HepG2 (cell line): ENCODE data around the gene SIRT5. TPM values are rescaled to one million over a fixed set of nuclear protein-coding genes. Genes with fewer than 3 reads are reported as not detected.
A peak's percentile ranks its signal among the peaks of the same experiment; 100 is the strongest.

Source experiments
- ADNP ChIP-seq: sonication (generic); formaldehyde crosslinking; IDR thresholded peaks from 2 replicates; pipeline ENCODE4 v1.4.0; 2020; ENCODE audit warnings: missing genetic modification reagents
- CBX2 ChIP-seq, 2 experiments: fragments of 200-600 bp in 1 of 2; sonication (generic); formaldehyde crosslinking in 1 of 2; IDR thresholded peaks; 2 replicates each; pipeline versions ENCODE4 v1.7.0 to v1.8.1; 2018 to 2022; ENCODE audit warnings: low read depth in 2 of 2, low read length in 1 of 2, mild to moderate bottlenecking in 1 of 2, missing genetic modification reagents in 1 of 2
- MLLT10 ChIP-seq: sonication (generic); formaldehyde crosslinking; IDR thresholded peaks from 2 replicates; pipeline ENCODE4 v1.4.0; 2020; ENCODE audit warnings: missing genetic modification reagents
- PHB2 ChIP-seq: fragments of 450-650 bp; IDR thresholded peaks from 2 replicates; pipeline ENCODE4 v1.6.1; 2018; ENCODE audit not compliant: partially characterized antibody
- SKI ChIP-seq: fragments of 450-650 bp; IDR thresholded peaks from one replicate; pipeline ENCODE4 v1.6.1; 2018; ENCODE audit warnings: mild to moderate bottlenecking; ENCODE audit not compliant: partially characterized antibody
- U2AF1 ChIP-seq: fragments of 200-400 bp; formaldehyde crosslinking; optimal IDR thresholded peaks from 2 replicates; pipeline ENCODE3; 2017; ENCODE audit warnings: mild to moderate bottlenecking, low read depth, low read length
- ZBTB42 ChIP-seq: sonication (generic); formaldehyde crosslinking; IDR thresholded peaks from 2 replicates; pipeline ENCODE4 v1.5.0; 2020; ENCODE audit warnings: mild to moderate bottlenecking, missing genetic modification reagents
- ZC3H4 ChIP-seq: sonication (generic); formaldehyde crosslinking; IDR thresholded peaks from 2 replicates; pipeline ENCODE4 v1.4.0; 2020; ENCODE audit warnings: missing genetic modification reagents, borderline replicate concordance
- ZNF260 ChIP-seq: sonication (generic); formaldehyde crosslinking; IDR thresholded peaks from 2 replicates; pipeline ENCODE4 v1.4.0; 2020; ENCODE audit warnings: missing genetic modification reagents, low read depth, mild to moderate bottlenecking, borderline replicate concordance
- ZNF460 ChIP-seq: sonication (generic); formaldehyde crosslinking; IDR thresholded peaks from 2 replicates; pipeline ENCODE4 v1.5.1; 2020; ENCODE audit warnings: missing genetic modification reagents, mild to moderate bottlenecking, borderline replicate concordance
- ZNF558 ChIP-seq: sonication (generic); formaldehyde crosslinking; IDR thresholded peaks from 2 replicates; pipeline ENCODE4 v1.9.0; 2022; ENCODE audit warnings: mild to moderate bottlenecking, missing genetic modification reagents, borderline replicate concordance
- ZNF562 ChIP-seq: sonication (generic); formaldehyde crosslinking; IDR thresholded peaks from 2 replicates; pipeline ENCODE4 v1.8.0; 2022; ENCODE audit warnings: missing genetic modification reagents, borderline replicate concordance
- ZNF567 ChIP-seq: sonication (generic); formaldehyde crosslinking; IDR thresholded peaks from 2 replicates; pipeline ENCODE4 v1.8.1; 2023; ENCODE audit warnings: mild to moderate bottlenecking, missing genetic modification reagents, borderline replicate concordance
- ZNF605 ChIP-seq: sonication (generic); formaldehyde crosslinking; IDR thresholded peaks from 2 replicates; pipeline ENCODE4 v1.8.0; 2022; ENCODE audit warnings: mild to moderate bottlenecking, missing genetic modification reagents
- ZNF720 ChIP-seq: sonication (generic); formaldehyde crosslinking; IDR thresholded peaks from 2 replicates; pipeline ENCODE4 v1.4.0; 2020; ENCODE audit warnings: missing genetic modification reagents
- polyA plus RNA-seq, 8 experiments: library from polyadenylated mRNA; depleted of rRNA in 3 of 8; stranded (reverse) in 7 of 8; unstranded in 1 of 8; fragments of >200 nt; fragmentation: Illumina TruSeq in 4 of 8; extraction: Trizol in 4 of 8; gene quantifications; 2 replicates each; pipeline versions ENCODE4 v1.2.1 to v1.2.3, GENCODE V29; 2011 to 2016; ENCODE audit warnings: low read depth in 4 of 8, missing spikeins in 1 of 8, mixed read lengths in 1 of 8; ENCODE audit not compliant: insufficient read depth in 1 of 8
- total RNA-seq, 5 experiments: library from RNA; depleted of rRNA; stranded (reverse); fragments of >200 nt; fragmentation: Illumina TruSeq; extraction: Trizol; gene quantifications; 2 replicates each; pipeline ENCODE4 v1.2.3, GENCODE V29; 2016; ENCODE audit warnings: low read depth in 1 of 5
- TF ChIP-seq, protein P1 (sequence below), 2 experiments: sonication (generic) in 1 of 2; formaldehyde crosslinking in 1 of 2; IDR thresholded peaks; 2 replicates each; pipeline versions ENCODE4 v1.4.0 to v1.6.1; 2018 to 2020; ENCODE audit warnings: missing genetic modification reagents in 2 of 2, borderline replicate concordance in 1 of 2, low read depth in 1 of 2, mild to moderate bottlenecking in 1 of 2, missing biosample characterization in 1 of 2
- TF ChIP-seq, protein P2 (sequence below): sonication (generic); formaldehyde crosslinking; conservative IDR thresholded peaks from 2 replicates; pipeline ENCODE4 v1.8.0; 2022; ENCODE audit warnings: missing genetic modification reagents
- TF ChIP-seq, protein P3 (sequence below): IDR thresholded peaks from 2 replicates; pipeline ENCODE4 v1.6.1; 2016; ENCODE audit warnings: low read depth, missing genetic modification reagents, missing compliant biosample characterization

Gene SIRT5
- total and polyA plus RNA-seq, 2 of the 13 experiments (the other 11 are each of a cell fraction or from before 2014, with no cell fraction given) = 14.1 to 16.6 TPM

DNA sequence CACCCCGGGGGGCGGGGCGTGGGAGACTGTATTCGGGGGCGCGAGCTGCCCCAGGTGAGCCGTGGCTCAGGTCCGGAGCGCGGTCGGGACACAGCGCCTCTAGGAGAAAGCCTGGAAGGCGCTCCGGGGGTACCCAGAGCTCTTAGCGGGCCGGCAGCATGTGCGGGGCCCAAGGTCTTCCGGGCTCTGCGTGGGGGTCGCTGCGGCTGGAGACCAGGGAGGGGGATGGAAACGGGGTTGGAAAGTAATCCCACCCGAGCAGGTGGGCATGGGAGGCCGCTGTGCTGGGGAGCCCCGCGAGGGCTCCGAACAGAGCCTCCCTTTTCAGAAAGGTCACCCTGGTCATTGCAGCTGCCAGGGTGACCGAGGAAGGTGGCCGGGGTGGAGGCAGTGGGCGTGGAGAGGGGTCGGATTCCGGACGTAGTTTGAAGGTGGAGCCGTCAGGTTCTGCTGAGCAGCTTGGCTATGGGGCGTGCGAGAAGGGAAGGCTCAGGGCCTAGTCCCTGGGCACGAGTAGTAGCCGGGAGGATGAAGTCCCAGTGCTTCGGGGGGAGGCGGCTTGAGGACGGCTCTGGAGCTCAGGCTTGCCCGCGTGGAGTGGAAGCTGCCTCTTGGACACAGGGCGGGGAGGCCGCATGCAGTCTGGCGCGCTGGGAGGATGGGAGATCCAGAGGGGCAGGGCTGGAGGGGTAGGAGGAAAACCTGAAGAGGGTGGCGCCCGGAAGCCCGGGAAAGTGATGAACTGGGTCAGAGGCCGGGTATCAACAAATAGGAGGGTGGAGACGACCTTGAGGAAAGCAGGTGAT is at the start of gene SIRT5 (continued):
- TF ChIP-seq ZNF605 (CRISPR knock-in tag) (peak; percentile 98), ZNF562 (CRISPR knock-in tag) (no peak), ZNF558 (CRISPR knock-in tag) (peak; percentile 94; the same call in 1 of the 2 replicates), ZNF720 (CRISPR knock-in tag) (no peak), ZC3H4 (CRISPR knock-in tag) (peak; percentile 90; the same call in 1 of the 2 replicates), ZNF260 (CRISPR knock-in tag) (no peak), PHB2 (no peak), ZNF567 (0 out of 2 replicates have a peak, but pooled peaks have one; percentile 48), MLLT10 (CRISPR knock-in tag) (no peak), ZNF460 (CRISPR knock-in tag) (no peak), ADNP (CRISPR knock-in tag) (no peak; the same call in 1 of the 2 replicates), ZBTB42 (CRISPR knock-in tag) (peak; percentile 39; the same call in 1 of the 2 replicates), CBX2 (IDR thresholded peaks at IDR 0.05; ENCODE audit: low read depth, low read length) (no peak), CBX2 (CRISPR knock-in tag; IDR thresholded peaks at IDR 0.05; ENCODE audit: low read depth) (no peak), SKI (peak; percentile 22), U2AF1 (peak; percentile 72)
- TF ChIP-seq, protein P1, sequence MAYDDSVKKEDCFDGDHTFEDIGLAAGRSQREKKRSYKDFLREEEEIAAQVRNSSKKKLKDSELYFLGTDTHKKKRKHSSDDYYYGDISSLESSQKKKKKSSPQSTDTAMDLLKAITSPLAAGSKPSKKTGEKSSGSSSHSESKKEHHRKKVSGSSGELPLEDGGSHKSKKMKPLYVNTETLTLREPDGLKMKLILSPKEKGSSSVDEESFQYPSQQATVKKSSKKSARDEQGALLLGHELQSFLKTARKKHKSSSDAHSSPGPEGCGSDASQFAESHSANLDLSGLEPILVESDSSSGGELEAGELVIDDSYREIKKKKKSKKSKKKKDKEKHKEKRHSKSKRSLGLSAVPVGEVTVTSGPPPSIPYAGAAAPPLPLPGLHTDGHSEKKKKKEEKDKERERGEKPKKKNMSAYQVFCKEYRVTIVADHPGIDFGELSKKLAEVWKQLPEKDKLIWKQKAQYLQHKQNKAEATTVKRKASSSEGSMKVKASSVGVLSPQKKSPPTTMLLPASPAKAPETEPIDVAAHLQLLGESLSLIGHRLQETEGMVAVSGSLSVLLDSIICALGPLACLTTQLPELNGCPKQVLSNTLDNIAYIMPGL (CRISPR knock-in tag; IDR thresholded peaks at IDR 0.05; ENCODE audit: borderline replicate concordance in 1 of 2, low read depth in 1 of 2) = peak; percentile 90 to 95
- TF ChIP-seq, protein P2, sequence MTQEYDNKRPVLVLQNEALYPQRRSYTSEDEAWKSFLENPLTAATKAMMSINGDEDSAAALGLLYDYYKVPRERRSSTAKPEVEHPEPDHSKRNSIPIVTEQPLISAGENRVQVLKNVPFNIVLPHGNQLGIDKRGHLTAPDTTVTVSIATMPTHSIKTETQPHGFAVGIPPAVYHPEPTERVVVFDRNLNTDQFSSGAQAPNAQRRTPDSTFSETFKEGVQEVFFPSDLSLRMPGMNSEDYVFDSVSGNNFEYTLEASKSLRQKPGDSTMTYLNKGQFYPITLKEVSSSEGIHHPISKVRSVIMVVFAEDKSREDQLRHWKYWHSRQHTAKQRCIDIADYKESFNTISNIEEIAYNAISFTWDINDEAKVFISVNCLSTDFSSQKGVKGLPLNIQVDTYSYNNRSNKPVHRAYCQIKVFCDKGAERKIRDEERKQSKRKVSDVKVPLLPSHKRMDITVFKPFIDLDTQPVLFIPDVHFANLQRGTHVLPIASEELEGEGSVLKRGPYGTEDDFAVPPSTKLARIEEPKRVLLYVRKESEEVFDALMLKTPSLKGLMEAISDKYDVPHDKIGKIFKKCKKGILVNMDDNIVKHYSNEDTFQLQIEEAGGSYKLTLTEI (CRISPR knock-in tag) = no peak
- TF ChIP-seq, protein P3, sequence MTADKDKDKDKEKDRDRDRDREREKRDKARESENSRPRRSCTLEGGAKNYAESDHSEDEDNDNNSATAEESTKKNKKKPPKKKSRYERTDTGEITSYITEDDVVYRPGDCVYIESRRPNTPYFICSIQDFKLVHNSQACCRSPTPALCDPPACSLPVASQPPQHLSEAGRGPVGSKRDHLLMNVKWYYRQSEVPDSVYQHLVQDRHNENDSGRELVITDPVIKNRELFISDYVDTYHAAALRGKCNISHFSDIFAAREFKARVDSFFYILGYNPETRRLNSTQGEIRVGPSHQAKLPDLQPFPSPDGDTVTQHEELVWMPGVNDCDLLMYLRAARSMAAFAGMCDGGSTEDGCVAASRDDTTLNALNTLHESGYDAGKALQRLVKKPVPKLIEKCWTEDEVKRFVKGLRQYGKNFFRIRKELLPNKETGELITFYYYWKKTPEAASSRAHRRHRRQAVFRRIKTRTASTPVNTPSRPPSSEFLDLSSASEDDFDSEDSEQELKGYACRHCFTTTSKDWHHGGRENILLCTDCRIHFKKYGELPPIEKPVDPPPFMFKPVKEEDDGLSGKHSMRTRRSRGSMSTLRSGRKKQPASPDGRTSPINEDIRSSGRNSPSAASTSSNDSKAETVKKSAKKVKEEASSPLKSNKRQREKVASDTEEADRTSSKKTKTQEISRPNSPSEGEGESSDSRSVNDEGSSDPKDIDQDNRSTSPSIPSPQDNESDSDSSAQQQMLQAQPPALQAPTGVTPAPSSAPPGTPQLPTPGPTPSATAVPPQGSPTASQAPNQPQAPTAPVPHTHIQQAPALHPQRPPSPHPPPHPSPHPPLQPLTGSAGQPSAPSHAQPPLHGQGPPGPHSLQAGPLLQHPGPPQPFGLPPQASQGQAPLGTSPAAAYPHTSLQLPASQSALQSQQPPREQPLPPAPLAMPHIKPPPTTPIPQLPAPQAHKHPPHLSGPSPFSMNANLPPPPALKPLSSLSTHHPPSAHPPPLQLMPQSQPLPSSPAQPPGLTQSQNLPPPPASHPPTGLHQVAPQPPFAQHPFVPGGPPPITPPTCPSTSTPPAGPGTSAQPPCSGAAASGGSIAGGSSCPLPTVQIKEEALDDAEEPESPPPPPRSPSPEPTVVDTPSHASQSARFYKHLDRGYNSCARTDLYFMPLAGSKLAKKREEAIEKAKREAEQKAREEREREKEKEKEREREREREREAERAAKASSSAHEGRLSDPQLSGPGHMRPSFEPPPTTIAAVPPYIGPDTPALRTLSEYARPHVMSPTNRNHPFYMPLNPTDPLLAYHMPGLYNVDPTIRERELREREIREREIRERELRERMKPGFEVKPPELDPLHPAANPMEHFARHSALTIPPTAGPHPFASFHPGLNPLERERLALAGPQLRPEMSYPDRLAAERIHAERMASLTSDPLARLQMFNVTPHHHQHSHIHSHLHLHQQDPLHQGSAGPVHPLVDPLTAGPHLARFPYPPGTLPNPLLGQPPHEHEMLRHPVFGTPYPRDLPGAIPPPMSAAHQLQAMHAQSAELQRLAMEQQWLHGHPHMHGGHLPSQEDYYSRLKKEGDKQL = peak; percentile 54; the same call in 1 of the 2 replicates
